Stimulated activated naive CD8-positive, alpha-beta T cell treated with anti-CD3 and anti-CD28 coated beads, Interleukin-15, Interleukin-2, amounts not matched to agents 100 ng/mL and 50 ng/mL, for 24 hours (primary cell): ENCODE results near the gene FASTKD2.
A peak's percentile ranks its signal among the peaks of the same experiment; 100 is the strongest.

Source experiments
- H3K27ac Mint-ChIP-seq: one replicate; pipeline ENCODE4 v1.8.0; 2021; ENCODE audit warnings: mild to moderate bottlenecking, mixed read lengths
- H3K27me3 Mint-ChIP-seq: one replicate; pipeline ENCODE4 v1.8.0; 2021; ENCODE audit warnings: mixed read lengths
- H3K36me3 Mint-ChIP-seq: one replicate; pipeline ENCODE4 v1.8.0; 2021; ENCODE audit warnings: low read depth, mixed read lengths
- H3K4me1 Mint-ChIP-seq: one replicate; pipeline ENCODE4 v1.8.0; 2021; ENCODE audit warnings: low read depth, mixed read lengths
- H3K4me3 Mint-ChIP-seq: one replicate; pipeline ENCODE4 v1.8.0; 2021; ENCODE audit warnings: mild to moderate bottlenecking, mixed read lengths
- H3K9me3 Mint-ChIP-seq: one replicate; pipeline ENCODE4 v1.8.0; 2021; ENCODE audit warnings: mixed read lengths

The FASTKD2 gene

DNA sequence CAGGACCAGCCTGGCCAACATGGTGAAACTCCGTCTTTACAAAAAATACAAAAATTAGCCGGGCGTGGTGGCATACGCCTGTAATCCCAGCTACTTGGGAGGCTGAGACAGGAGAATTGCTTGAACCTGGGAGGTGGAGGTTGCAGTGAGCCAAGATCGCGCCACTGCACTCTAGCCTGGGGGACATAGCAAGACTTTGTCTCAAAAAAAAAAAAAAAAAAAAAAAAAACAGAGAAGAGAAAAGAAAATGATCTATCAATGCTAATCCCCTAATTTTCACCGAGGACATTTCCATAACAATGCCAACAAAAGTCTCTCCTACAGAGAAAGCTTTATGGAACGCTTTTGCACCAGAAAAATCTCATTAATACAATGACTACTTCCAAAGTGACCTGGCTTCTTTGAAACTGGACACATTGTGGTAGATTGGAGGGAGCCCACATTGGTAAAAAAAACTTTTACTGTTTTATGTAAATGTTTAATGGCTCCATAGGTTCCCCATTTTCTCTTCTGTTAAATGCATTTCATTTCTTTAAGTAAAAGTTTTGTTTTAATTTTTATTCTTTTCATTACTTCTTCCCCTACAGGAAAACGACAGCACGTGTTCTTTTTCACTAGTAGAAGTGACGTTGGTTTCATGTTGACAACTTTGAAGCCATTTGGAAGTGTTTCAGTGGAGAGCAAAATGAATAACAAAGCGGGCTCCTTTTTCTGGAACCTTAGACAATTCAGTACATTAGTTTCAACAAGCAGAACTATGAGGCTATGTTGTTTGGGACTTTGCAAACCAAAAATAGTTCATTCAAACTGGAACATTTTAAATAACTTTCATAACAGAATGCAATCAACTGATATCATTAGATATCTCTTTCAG lies 888 bp downstream of the FASTKD2 start:
- H3K4me3 Mint-ChIP-seq, result peak overlapping the region; percentile 94
- peaks cover 35% of the 10 kb centered on the region for H3K36me3 Mint-ChIP-seq
- no peaks in the 10 kb centered on the region for H3K9me3 Mint-ChIP-seq
- peaks cover 52% of the 10 kb centered on the region for H3K4me1 Mint-ChIP-seq
- peak overlapping the region; percentile 98 for H3K27ac Mint-ChIP-seq
- no peaks in the 10 kb centered on the region for H3K27me3 Mint-ChIP-seq

DNA sequence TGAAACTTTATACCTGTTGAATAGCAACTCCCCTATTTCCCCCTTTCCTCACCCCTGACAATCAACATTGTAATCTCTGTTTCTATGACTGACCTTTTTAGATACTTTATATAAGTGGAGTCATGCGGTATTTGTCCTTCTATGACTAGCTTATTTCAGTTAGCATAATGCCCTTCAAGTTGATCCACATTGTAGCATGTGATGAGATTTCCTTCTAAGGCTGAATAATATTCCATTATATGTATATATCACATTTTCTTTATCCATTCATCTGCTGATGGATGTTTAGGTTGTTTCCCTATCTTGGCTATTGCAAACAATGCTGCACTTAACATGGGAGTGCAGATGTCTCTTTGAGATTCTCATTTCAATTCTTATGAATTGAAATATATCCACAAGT lies 9.5 kb downstream of the FASTKD2 start:
- Mint-ChIP-seq H3K27ac (no peak overlapping the region), H3K9me3 (peaks cover 15% of the 10 kb centered on the region), H3K27me3 (no peaks in the 10 kb centered on the region), H3K4me1 (peaks cover 49% of the 10 kb centered on the region), H3K36me3 (peaks cover 92% of the 10 kb centered on the region), H3K4me3 (no peak overlapping the region)

DNA sequence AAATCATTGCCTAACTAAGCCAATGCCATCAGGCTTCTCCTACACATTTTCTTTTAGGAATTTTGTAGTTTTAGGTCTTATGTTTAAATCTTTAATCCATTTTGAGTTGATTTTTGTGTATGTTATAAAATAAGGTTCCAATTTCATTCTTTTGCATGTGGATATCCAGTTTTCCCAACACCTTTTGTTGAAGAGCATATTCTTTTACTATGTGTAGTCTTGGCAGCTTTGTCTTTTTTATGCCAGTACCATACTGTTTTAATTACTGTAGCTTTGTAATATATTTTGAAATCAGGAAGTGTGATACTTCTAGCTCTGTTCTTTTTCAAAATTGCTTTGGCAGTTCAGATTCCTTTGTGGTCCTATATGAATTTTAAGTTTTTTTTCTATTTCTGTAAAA lies 11.0 kb downstream of the FASTKD2 start:
- Mint-ChIP-seq H3K4me3 (no peak overlapping the region), H3K9me3 (peaks cover 21% of the 10 kb centered on the region), H3K27me3 (no peaks in the 10 kb centered on the region), H3K36me3 (peaks cover 94% of the 10 kb centered on the region), H3K4me1 (peaks cover 51% of the 10 kb centered on the region), H3K27ac (no peak overlapping the region)

DNA sequence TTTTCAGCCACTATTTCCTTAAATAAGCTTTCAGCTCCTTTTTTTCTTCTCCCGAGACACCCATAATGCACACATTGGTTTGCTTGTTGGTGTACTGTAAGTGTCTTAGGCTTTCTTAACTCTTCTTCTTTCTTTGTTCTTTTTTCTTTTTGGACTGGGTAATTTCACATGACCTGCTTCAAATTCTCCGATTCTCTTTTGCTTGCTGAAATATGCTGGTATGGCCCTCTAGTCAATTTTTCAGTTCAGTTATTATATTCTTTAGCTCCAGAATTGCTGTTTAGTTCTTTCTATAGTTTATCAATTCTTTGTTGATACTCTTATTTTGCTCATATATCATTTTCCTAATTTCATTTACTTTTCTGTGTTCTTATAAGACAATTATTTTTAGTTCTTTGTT lies 15.3 kb downstream of the FASTKD2 start:
- peaks cover 91% of the 10 kb centered on the region for H3K36me3 Mint-ChIP-seq
- no peak overlapping the region for H3K4me3 Mint-ChIP-seq
- H3K4me1 Mint-ChIP-seq, result peaks cover 45% of the 10 kb centered on the region
- peaks cover 28% of the 10 kb centered on the region for H3K9me3 Mint-ChIP-seq
- H3K27ac Mint-ChIP-seq, result no peak overlapping the region
- H3K27me3 Mint-ChIP-seq, result no peaks in the 10 kb centered on the region

DNA sequence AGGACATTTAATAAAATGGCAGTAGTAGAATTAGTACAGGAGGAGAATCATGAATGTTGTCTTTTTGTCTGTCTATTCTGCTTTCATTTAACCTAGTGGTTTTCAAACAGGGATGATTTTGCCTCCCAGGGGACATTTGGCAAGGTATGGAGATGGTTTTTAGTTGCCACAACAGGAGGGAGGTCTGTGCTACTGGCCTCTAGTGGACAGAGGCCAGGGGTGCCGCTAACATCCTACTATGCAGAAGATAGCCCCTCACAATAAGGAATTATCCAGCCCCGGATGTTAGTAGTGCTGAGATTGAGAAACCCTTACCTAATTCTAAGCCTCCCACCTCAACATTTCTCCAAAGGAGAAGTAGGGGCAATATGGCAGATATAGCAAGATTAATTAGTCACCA lies 18.3 kb downstream of the FASTKD2 start:
- peaks cover 87% of the 10 kb centered on the region for H3K36me3 Mint-ChIP-seq
- no peaks in the 10 kb centered on the region for H3K27me3 Mint-ChIP-seq
- H3K4me3 Mint-ChIP-seq, result no peak overlapping the region
- peaks cover 23% of the 10 kb centered on the region for H3K4me1 Mint-ChIP-seq
- no peak overlapping the region for H3K27ac Mint-ChIP-seq
- H3K9me3 Mint-ChIP-seq, result peaks cover 26% of the 10 kb centered on the region

DNA sequence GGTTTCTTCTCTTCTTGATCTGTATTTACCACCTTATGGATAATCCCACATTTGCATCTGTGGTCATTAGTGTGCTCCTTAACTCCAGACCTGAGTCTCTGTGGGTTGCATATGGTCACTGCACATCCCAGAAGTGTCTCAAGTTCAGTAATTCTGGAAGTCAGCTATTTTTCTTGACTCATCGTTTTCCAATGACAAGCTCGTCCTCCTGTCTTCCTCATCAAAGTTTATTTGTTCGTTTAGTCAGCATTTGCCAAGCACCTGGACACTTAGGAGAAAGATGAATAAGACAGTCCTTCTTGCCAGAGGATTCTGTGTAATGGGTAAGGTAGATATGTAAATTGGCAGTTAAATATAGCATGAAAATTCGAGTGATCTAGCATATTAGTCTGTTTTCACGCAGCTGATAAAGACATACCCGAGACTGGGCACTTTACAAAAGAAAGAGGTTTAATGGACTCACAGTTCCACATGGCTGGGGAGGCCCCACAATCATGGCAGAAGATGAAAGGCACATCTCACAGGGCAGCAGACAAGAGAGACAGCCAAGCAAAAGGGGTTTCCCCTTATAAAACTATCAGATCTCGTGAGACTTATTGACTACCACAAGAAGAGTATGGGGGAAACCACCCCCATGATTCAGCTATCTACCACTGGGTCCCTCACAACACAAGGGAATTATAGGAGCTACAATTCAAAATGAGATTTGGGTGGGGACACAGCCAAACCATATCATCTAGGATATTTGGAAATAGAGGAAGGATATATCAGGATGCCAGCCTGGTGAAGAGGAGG lies 19.4 kb downstream of the FASTKD2 start:
- Mint-ChIP-seq H3K36me3 (peaks cover 87% of the 10 kb centered on the region), H3K9me3 (peaks cover 17% of the 10 kb centered on the region), H3K4me3 (no peak overlapping the region), H3K27me3 (no peaks in the 10 kb centered on the region), H3K4me1 (peaks cover 23% of the 10 kb centered on the region), H3K27ac (peak overlapping the region; percentile 43)

DNA sequence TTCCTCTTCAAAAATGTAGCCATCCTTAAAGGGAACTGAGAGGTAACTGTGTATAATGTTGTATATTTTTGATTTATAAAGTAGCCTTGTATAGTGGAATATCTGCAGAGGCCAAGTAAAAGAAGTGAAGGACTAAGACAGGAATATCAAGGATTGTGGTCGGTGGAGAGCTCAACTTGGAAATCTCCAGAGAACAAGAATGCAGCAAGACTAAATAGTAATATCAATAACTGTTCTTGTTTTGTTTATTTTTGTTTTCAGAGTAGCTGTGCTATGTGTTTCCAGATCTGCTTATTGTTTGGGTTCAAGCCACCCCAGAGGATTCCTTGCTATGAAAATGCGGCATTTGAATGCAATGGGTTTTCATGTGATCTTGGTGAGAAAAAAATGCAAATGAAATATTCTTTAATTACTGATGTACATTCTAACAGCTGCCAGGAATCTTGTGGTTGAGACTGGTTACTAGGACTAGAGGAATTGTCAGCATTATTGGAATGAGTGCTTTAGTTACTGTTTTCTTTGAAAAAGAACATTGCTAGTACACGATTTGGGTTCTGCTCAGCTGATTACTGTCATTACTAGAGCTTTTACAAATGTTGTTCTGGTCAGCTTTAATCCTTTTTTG lies 25.0 kb downstream of the FASTKD2 start:
- Mint-ChIP-seq H3K27ac (no peak overlapping the region), H3K9me3 (no peaks in the 10 kb centered on the region), H3K36me3 (peaks cover 81% of the 10 kb centered on the region), H3K4me3 (no peak overlapping the region), H3K4me1 (no peaks in the 10 kb centered on the region), H3K27me3 (no peaks in the 10 kb centered on the region)

DNA sequence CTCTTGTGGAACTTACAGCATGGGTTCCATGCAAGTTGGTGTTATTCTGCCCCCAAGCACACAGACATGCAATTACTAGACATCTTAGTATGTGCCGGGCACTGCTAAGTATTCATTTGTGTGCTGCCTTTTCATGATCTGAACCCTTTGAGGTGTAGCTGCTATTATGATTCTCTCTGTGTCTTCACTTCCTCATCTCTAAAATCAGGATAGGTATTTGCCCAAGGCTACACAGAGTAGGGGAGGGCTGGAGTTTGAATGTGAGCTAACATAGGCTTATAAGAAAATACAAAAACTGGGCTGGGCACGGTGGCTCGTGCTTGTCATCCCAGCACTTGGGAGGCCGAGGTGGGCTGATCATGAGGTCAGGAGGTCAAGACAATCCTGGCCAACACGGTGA lies 27.2 kb downstream of the FASTKD2 start:
- Mint-ChIP-seq H3K27me3 (no peaks in the 10 kb centered on the region), H3K36me3 (peaks cover 64% of the 10 kb centered on the region), H3K4me3 (no peak overlapping the region), H3K27ac (no peak overlapping the region), H3K4me1 (peaks cover 4% of the 10 kb centered on the region), H3K9me3 (no peaks in the 10 kb centered on the region)

DNA sequence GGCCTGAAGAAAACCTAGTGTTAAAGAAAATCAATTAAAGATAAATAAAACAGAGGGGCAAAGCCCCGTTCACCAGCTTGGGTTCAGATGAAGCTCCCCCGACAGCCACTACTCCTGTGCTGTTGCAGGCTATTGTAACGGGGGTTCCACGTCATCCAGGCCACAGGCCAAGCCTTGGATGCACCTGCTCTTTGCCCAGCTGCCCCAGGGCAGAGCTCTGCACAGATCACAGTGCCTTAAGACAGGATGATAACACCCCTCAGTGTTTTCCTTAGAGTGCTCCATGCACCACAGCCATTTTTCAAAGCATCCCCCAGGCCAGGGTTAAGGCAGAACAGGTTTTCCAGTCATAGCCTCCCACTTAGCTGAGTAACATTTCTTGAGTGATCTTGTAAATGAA lies 32.0 kb downstream of the FASTKD2 start:
- H3K4me1 Mint-ChIP-seq, result peaks cover 38% of the 10 kb centered on the region
- no peak overlapping the region for H3K27ac Mint-ChIP-seq
- H3K9me3 Mint-ChIP-seq, result no peaks in the 10 kb centered on the region
- H3K36me3 Mint-ChIP-seq, result peaks cover 35% of the 10 kb centered on the region
- H3K27me3 Mint-ChIP-seq, result no peaks in the 10 kb centered on the region
- H3K4me3 Mint-ChIP-seq, result no peak overlapping the region

DNA sequence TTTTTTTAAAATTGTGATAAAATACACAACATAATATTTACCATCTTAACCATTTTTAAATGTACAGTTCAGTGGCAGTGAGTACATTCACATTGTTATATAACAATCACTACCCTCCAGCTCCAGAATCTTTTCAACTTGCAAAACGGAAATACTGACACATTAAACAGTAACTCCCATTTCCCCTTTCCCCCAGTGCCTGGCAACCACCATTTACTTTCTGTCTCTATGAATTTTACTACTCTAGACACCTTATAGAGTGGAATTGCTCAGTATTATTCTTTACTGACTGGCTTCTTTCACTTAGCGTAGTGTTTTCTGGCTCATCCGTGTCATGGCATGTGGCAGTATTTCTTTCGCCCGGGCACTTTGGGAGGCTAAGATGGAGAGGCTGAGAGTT lies 32.6 kb downstream of the FASTKD2 start:
- no peak overlapping the region for H3K4me3 Mint-ChIP-seq
- no peaks in the 10 kb centered on the region for H3K27me3 Mint-ChIP-seq
- no peaks in the 10 kb centered on the region for H3K9me3 Mint-ChIP-seq
- peaks cover 30% of the 10 kb centered on the region for H3K36me3 Mint-ChIP-seq
- H3K27ac Mint-ChIP-seq, result peak overlapping the region; percentile 83
- H3K4me1 Mint-ChIP-seq, result peaks cover 38% of the 10 kb centered on the region

DNA sequence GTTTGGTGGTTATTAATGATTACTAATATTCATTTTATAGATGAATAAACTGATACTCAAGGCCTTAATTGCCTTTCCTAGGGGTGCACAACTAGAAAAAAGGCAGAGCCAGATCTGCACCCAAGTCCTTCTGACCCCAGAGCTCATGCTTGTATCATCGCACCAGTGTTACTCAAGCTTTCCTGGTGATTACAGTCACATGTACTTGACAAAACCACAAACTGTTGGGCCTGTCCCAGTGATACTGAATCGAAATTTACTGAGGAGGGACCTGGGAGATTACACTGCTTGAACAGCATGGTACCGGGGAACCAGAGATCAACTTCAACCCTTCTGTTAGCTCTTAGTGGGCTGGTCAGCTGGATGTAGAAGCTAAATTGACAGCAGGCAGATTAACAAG lies 33.7 kb downstream of the FASTKD2 start:
- Mint-ChIP-seq H3K27ac (peak overlapping the region; percentile 33), H3K4me3 (no peak overlapping the region), H3K9me3 (no peaks in the 10 kb centered on the region), H3K27me3 (no peaks in the 10 kb centered on the region), H3K4me1 (peaks cover 38% of the 10 kb centered on the region), H3K36me3 (peaks cover 24% of the 10 kb centered on the region)

DNA sequence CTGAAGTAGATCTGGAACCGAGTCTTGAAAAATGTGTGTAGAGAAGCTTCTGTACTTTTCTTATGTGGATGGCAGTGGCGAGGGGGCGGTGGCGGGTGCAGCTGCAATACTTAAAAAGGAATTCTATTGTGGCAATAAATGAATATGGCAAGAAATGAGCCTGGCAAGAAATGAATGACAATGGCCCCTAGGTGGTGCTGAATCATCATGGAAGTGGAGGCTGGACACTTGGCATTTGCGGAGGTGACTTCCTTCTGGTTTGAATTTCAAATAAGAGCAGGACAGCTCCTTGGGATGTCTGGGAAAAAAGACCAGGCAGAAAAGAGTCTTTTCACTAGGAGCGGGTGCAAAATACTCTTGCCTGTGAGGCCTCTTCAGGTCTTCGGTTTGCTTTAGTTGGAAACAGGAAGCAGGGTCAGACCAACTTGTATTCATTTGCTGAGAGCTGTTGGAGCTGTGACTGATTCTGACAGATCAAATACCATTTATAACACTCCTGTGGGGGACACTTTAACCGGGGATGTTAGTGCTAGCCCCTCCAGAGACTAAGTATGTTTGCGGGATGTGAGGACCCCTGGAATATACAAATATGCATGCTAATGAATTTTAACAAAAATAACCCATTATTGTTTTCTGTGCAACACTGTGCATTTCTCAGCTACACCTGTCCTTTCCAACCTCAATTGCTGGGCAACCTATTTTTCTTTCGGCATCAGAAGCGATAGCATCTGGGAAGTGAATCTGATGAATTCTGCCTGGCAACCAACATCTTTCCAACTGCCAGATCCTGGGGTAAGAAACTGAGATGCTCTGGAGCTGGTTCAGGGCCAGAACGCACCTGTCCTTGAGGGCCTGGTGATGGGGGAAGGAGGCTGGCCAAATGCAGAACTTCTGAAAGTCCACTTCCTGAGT lies 35.4 kb downstream of the FASTKD2 start:
- H3K27ac Mint-ChIP-seq, result no peak overlapping the region
- peak overlapping the region; percentile 32 for H3K4me3 Mint-ChIP-seq
- no peaks in the 10 kb centered on the region for H3K9me3 Mint-ChIP-seq
- peaks cover 21% of the 10 kb centered on the region for H3K36me3 Mint-ChIP-seq
- no peaks in the 10 kb centered on the region for H3K27me3 Mint-ChIP-seq
- peaks cover 38% of the 10 kb centered on the region for H3K4me1 Mint-ChIP-seq

DNA sequence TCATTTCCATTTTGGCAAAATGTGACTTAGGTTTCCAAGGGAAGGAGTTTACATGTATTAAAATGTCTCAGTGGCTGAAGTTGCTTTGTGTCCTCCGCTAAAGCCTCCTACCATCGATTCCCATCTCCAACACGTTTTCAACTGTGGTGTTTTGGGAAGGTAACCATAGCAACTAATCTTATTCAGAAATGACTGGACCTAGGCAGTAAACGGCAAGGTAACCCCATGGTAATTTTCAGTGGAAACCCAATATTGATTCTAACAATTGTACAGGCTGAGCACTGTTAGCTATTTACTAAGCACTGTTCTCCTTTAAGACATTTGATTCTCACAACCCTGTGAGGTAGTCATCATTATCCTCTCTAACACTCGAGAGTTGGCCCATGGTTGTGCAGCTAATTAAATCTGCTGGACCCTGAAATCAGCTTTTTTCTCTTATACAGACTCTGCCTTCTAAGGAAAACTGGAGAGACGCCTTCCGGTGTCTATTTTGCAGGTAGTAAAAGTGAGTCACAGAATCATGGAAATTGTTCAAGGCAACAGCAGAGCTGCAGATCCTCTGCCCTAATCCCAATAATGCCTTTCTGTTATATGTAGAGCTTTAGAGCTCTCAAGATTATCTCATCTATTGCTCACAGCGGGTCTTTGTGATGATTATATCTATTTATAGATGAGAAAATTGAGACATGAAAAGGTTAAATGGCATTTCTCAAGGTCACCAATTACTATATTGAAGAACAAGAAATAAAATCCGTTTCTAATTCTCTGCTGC lies 36.2 kb downstream of the FASTKD2 start:
- no peak overlapping the region for H3K4me3 Mint-ChIP-seq
- no peak overlapping the region for H3K27ac Mint-ChIP-seq
- H3K36me3 Mint-ChIP-seq, result peaks cover 18% of the 10 kb centered on the region

More for the DNA sequence above, 36.2 kb downstream of the FASTKD2 start:
- H3K27me3 Mint-ChIP-seq, result no peaks in the 10 kb centered on the region
- H3K4me1 Mint-ChIP-seq, result peaks cover 38% of the 10 kb centered on the region
- no peaks in the 10 kb centered on the region for H3K9me3 Mint-ChIP-seq
